Measurements from ENCODE around the gene CABP7.

CABP7 gene

DNA sequence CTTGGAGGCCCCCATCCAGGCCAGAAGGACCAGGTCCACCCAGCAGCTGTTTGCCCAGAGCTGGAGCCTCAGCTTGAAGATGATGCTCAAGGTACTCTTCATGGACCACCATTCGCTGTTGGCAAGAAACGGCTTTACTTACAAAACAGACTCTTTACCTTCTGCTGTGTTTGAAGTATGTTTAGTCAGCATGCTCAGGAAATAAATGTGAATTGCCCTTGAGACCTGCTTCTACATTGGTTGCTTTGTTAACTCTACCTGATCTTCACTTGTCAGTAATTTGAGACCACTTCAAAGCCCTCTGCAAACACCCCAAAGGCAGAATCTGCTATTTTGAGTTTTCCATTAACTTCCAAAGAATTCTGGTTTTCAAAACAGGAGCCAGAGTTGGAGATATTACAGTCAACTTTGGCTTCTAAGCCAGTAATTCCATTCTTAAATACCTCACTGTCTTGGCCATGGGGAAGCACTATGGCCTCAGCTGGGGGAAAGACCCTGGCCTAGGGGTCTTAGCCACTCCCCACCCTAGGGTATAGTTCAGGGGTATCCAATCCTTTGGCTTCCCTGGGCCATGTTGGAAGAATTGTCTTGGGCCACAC, 50.0 kb downstream of the CABP7 start:
- no peak for DNase-seq (ENCODE audit: low read depth in 1 of 2, low spot score in 1 of 2)

DNA sequence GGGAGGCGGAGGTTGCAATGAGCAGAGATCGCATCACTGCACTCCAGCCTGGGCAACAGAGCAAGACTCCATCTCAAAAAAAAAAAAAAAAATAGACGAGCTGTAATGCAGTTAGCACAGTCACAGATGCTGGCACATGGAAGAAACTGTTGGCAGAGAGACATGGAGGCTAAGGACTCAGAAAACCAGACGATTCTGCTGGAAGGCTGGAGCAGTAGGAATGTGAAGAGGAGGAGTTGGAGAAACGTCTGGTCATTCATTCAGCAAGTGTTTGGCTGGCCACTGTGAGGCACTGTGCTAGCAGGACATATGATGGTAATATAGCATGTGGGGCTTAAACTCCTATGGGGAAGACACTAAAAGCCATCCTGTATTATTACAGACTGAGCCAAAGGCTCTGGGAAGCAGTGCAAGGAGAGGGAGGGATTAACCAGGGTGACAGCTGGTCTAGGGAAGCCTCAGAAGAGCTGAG, 52.4 kb downstream of the CABP7 start:
- DNase-seq (ENCODE audit: low read depth in 1 of 2, low spot score in 1 of 2), result no peak

- DNase-seq (ENCODE audit: low read depth in 1 of 2, low spot score in 1 of 2), result no peak
Measured at GRCh38 chr22:29773233-29773632, 53.4 kb downstream of the CABP7 start.

DNA sequence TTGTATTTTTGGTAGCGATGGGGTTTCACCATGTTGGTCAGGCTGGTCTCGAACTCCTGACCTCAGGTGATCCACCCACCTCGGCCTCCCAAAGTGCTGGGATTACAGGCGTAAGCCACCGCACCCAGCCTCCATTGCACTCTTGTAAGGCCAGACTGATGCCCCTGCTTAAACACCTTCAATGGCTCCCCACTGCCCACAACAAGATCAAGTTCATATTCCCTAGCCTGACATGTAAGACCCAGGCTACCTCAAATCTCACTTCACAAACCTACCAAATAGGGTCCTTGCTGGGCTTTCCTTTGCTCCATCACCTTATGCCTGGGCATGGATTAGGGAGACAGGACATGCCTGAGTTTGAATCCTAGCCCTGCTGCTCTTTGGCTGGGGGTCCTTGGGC, 60.4 kb downstream of the CABP7 start:
- no peak for DNase-seq (ENCODE audit: low read depth in 1 of 2, low spot score in 1 of 2)

- no peak for DNase-seq (ENCODE audit: low read depth in 1 of 2, low spot score in 1 of 2)
Measured at GRCh38 chr22:29780748-29781676, 61.2 kb downstream of the CABP7 start.

Measured in activated CD4-positive, alpha-beta T cell treated with anti-CD3 and anti-CD28 coated beads, Interleukin-2, amount 50 U/mL, for 24 hours (primary cell).